ENCODE data around the gene DRC1.

Gene DRC1

GRCh38 chr2:26480566-26481423 lies 79.1 kb downstream of the DRC1 start:
- H3K36me3 ChIP-seq = no peaks in the 10 kb centered on the region
- no peaks in the 10 kb centered on the region for H4K20me1 ChIP-seq
- H3K9ac ChIP-seq = no peak overlapping the region
- H3K9me3 ChIP-seq = no peaks in the 10 kb centered on the region
- H3K27me3 ChIP-seq = no peaks in the 10 kb centered on the region
- H3K4me1 ChIP-seq = peaks cover 17% of the 10 kb centered on the region
- no peak overlapping the region for H3K4me2 ChIP-seq
- no peak for TF ChIP-seq Cebpa-rat (IDR thresholded peaks at IDR 0.05)
- no peak overlapping the region for H3K27ac ChIP-seq
- no peak overlapping the region for H3K4me3 ChIP-seq

GRCh38 chr2:26481706-26482105 lies 80.0 kb downstream of the DRC1 start:
- no peak overlapping the region for H3K4me2 ChIP-seq
- H3K36me3 ChIP-seq = no peaks in the 10 kb centered on the region
- peaks cover 17% of the 10 kb centered on the region for H3K4me1 ChIP-seq
- H3K9me3 ChIP-seq = no peaks in the 10 kb centered on the region
- H3K27me3 ChIP-seq = no peaks in the 10 kb centered on the region
- H3K27ac ChIP-seq = no peak overlapping the region
- no peak overlapping the region for H3K9ac ChIP-seq
- TF ChIP-seq Cebpa-rat (IDR thresholded peaks at IDR 0.05) = no peak
- H3K4me3 ChIP-seq = no peak overlapping the region
- H4K20me1 ChIP-seq = no peaks in the 10 kb centered on the region

GRCh38 chr2:26482211-26483026 lies 80.7 kb downstream of the DRC1 start:
- Histone ChIP-seq H3K9me3 (no peaks in the 10 kb centered on the region), H3K4me1 (peaks cover 12% of the 10 kb centered on the region), H3K4me2 (no peak overlapping the region), H3K27me3 (no peaks in the 10 kb centered on the region), H4K20me1 (no peaks in the 10 kb centered on the region), H3K36me3 (no peaks in the 10 kb centered on the region), H3K9ac (no peak overlapping the region), H3K4me3 (no peak overlapping the region), H3K27ac (no peak overlapping the region)
- TF ChIP-seq Cebpa-rat (IDR thresholded peaks at IDR 0.05) = no peak

- TF ChIP-seq Cebpa-rat (IDR thresholded peaks at IDR 0.05) = no peak
- Histone ChIP-seq H3K9me3 (no peaks in the 10 kb centered on the region), H3K27me3 (no peaks in the 10 kb centered on the region)
These were observed 81.3 kb downstream of the DRC1 start for GRCh38 chr2:26483027-26483326.

GRCh38 chr2:26483516-26483915 lies 81.8 kb downstream of the DRC1 start:
- Histone ChIP-seq H3K4me1 (peaks cover 1% of the 10 kb centered on the region), H3K27ac (no peak overlapping the region), H3K36me3 (no peaks in the 10 kb centered on the region), H3K4me2 (no peak overlapping the region), H3K9me3 (no peaks in the 10 kb centered on the region), H3K27me3 (no peaks in the 10 kb centered on the region), H4K20me1 (no peaks in the 10 kb centered on the region), H3K4me3 (no peak overlapping the region), H3K9ac (no peak overlapping the region)
- TF ChIP-seq Cebpa-rat (IDR thresholded peaks at IDR 0.05) = no peak

More at GRCh38 chr2:26483027-26483326, 81.3 kb downstream of the DRC1 start:
- Histone ChIP-seq H4K20me1 (no peaks in the 10 kb centered on the region), H3K9ac (no peak overlapping the region), H3K4me1 (peaks cover 7% of the 10 kb centered on the region), H3K36me3 (no peaks in the 10 kb centered on the region), H3K27ac (no peak overlapping the region), H3K4me2 (no peak overlapping the region), H3K4me3 (no peak overlapping the region)

- Histone ChIP-seq H3K9ac (no peak overlapping the region), H3K27ac (no peak overlapping the region), H3K4me3 (no peak overlapping the region), H3K9me3 (no peaks in the 10 kb centered on the region), H4K20me1 (no peaks in the 10 kb centered on the region), H3K27me3 (no peaks in the 10 kb centered on the region), H3K4me2 (no peak overlapping the region), H3K36me3 (no peaks in the 10 kb centered on the region), H3K4me1 (no peaks in the 10 kb centered on the region)
- no peak for TF ChIP-seq Cebpa-rat (IDR thresholded peaks at IDR 0.05)
These were observed 82.3 kb downstream of the DRC1 start for GRCh38 chr2:26483957-26484565.

- Histone ChIP-seq H3K36me3 (no peaks in the 10 kb centered on the region), H3K4me2 (no peak overlapping the region), H3K4me1 (no peaks in the 10 kb centered on the region), H3K27ac (no peak overlapping the region), H3K9me3 (no peaks in the 10 kb centered on the region), H3K27me3 (no peaks in the 10 kb centered on the region), H3K9ac (no peak overlapping the region), H4K20me1 (no peaks in the 10 kb centered on the region), H3K4me3 (no peak overlapping the region)
- TF ChIP-seq Cebpa-rat (IDR thresholded peaks at IDR 0.05) = no peak
These were observed 82.9 kb downstream of the DRC1 start for GRCh38 chr2:26484579-26484978.

- Histone ChIP-seq H3K4me3 (no peak overlapping the region), H3K9me3 (no peaks in the 10 kb centered on the region), H3K36me3 (no peaks in the 10 kb centered on the region), H4K20me1 (no peaks in the 10 kb centered on the region), H3K4me1 (no peaks in the 10 kb centered on the region), H3K9ac (no peak overlapping the region), H3K27me3 (no peaks in the 10 kb centered on the region), H3K27ac (no peak overlapping the region), H3K4me2 (no peak overlapping the region)
- no peak for TF ChIP-seq Cebpa-rat (IDR thresholded peaks at IDR 0.05)
These were observed 83.4 kb downstream of the DRC1 start for GRCh38 chr2:26485099-26485498.

- H3K27me3 ChIP-seq = no peaks in the 10 kb centered on the region
- no peaks in the 10 kb centered on the region for H4K20me1 ChIP-seq
- H3K4me2 ChIP-seq = no peak overlapping the region
- no peak overlapping the region for H3K4me3 ChIP-seq
- TF ChIP-seq Cebpa-rat (IDR thresholded peaks at IDR 0.05) = no peak
- H3K4me1 ChIP-seq = no peaks in the 10 kb centered on the region
- no peak overlapping the region for H3K9ac ChIP-seq
- H3K9me3 ChIP-seq = no peaks in the 10 kb centered on the region
- H3K27ac ChIP-seq = no peak overlapping the region
- H3K36me3 ChIP-seq = no peaks in the 10 kb centered on the region
These were observed 84.2 kb downstream of the DRC1 start for GRCh38 chr2:26485725-26486418.

All from BLaER1 (cell line).